HepG2 (cell line): ENCODE data around the gene ABHD15. TPM values are rescaled to one million over a fixed set of nuclear protein-coding genes. Genes with fewer than 3 reads are reported as not detected.

Experiments used
- ATF7 ChIP-seq, 2 experiments: fragments of 450-650 bp in 1 of 2; sonication (generic) in 1 of 2; formaldehyde crosslinking in 1 of 2; IDR thresholded peaks; 2 replicates each; pipeline versions ENCODE4 v1.4.0 to v1.6.1; 2016 to 2020; ENCODE audit warnings: antibody characterized with exemption in 1 of 2, mild to moderate bottlenecking in 1 of 2, missing genetic modification reagents in 1 of 2
- BRCA1 ChIP-seq: sonication (generic); formaldehyde crosslinking; IDR thresholded peaks from 2 replicates; pipeline ENCODE4 v1.4.0; 2020; ENCODE audit warnings: missing genetic modification reagents
- CBX2 ChIP-seq, 2 experiments: fragments of 200-600 bp in 1 of 2; sonication (generic); formaldehyde crosslinking in 1 of 2; IDR thresholded peaks; 2 replicates each; pipeline versions ENCODE4 v1.7.0 to v1.8.1; 2018 to 2022; ENCODE audit warnings: low read depth in 2 of 2, low read length in 1 of 2, mild to moderate bottlenecking in 1 of 2, missing genetic modification reagents in 1 of 2
- DR1 ChIP-seq: sonication (generic); formaldehyde crosslinking; IDR thresholded peaks from 2 replicates; pipeline ENCODE4 v1.8.0; 2021; ENCODE audit warnings: mild to moderate bottlenecking, missing genetic modification reagents, inconsistent platforms
- FOXA1 ChIP-seq, 2 experiments: fragments of 450-650 bp in 1 of 2; sonication (generic) in 1 of 2; formaldehyde crosslinking in 1 of 2; IDR thresholded peaks; 2 replicates each; pipeline versions ENCODE4 v1.4.0 to v1.6.1; 2016 to 2020; ENCODE audit warnings: missing genetic modification reagents in 1 of 2
- FOXJ3 ChIP-seq: sonication (generic); formaldehyde crosslinking; IDR thresholded peaks from 2 replicates; pipeline ENCODE4 v1.4.0; 2020; ENCODE audit warnings: missing genetic modification reagents, mild to moderate bottlenecking, borderline replicate concordance
- KAT7 ChIP-seq: IDR thresholded peaks from 2 replicates; pipeline ENCODE4 v1.6.1; 2018; ENCODE audit warnings: borderline replicate concordance, missing compliant biosample characterization
- KAT8 ChIP-seq: IDR thresholded peaks from 2 replicates; pipeline ENCODE4 v1.6.1; 2016; ENCODE audit warnings: missing genetic modification reagents, missing compliant biosample characterization
- MIER2 ChIP-seq: IDR thresholded peaks from 2 replicates; pipeline ENCODE4 v1.6.1; 2016; ENCODE audit warnings: missing biosample characterization, missing genetic modification reagents
- MIXL1 ChIP-seq: IDR thresholded peaks from 2 replicates; pipeline ENCODE4 v1.6.1; 2016
- MTA1 ChIP-seq: sonication (generic); formaldehyde crosslinking; IDR thresholded peaks from 2 replicates; pipeline ENCODE4 v1.4.0; 2020; ENCODE audit warnings: missing genetic modification reagents, mild to moderate bottlenecking, borderline replicate concordance
- SP4 ChIP-seq: sonication (generic); formaldehyde crosslinking; IDR thresholded peaks from 2 replicates; pipeline ENCODE4 v1.8.1; 2023; ENCODE audit warnings: mild to moderate bottlenecking, missing genetic modification reagents
- SUZ12 ChIP-seq: fragments of 150-350 bp; IDR thresholded peaks from 2 replicates; pipeline ENCODE4 v1.6.1; 2014; ENCODE audit warnings: low read depth, low read length
- ZKSCAN8 ChIP-seq: IDR thresholded peaks from 2 replicates; pipeline ENCODE4 v1.6.1; 2016; ENCODE audit warnings: borderline replicate concordance, missing genetic modification reagents, missing compliant biosample characterization
- ZNF331 ChIP-seq: sonication (generic); formaldehyde crosslinking; IDR thresholded peaks from 2 replicates; pipeline ENCODE4 v1.4.0; 2020; ENCODE audit warnings: missing genetic modification reagents
- ZNF367 ChIP-seq: sonication (generic); formaldehyde crosslinking; IDR thresholded peaks from 2 replicates; pipeline ENCODE4 v1.4.0; 2020; ENCODE audit warnings: missing genetic modification reagents, borderline replicate concordance
- polyA plus RNA-seq, 8 experiments: library from polyadenylated mRNA; depleted of rRNA in 3 of 8; stranded (reverse) in 7 of 8; unstranded in 1 of 8; fragments of >200 nt; fragmentation: Illumina TruSeq in 4 of 8; extraction: Trizol in 4 of 8; gene quantifications; 2 replicates each; pipeline versions ENCODE4 v1.2.1 to v1.2.3, GENCODE V29; 2011 to 2016; ENCODE audit warnings: low read depth in 4 of 8, missing spikeins in 1 of 8, mixed read lengths in 1 of 8; ENCODE audit not compliant: insufficient read depth in 1 of 8
- total RNA-seq, 5 experiments: library from RNA; depleted of rRNA; stranded (reverse); fragments of >200 nt; fragmentation: Illumina TruSeq; extraction: Trizol; gene quantifications; 2 replicates each; pipeline ENCODE4 v1.2.3, GENCODE V29; 2016; ENCODE audit warnings: low read depth in 1 of 5
- TF ChIP-seq, protein P1 (sequence below): IDR thresholded peaks from 2 replicates; pipeline ENCODE4 v1.4.0; 2020; ENCODE audit warnings: mild to moderate bottlenecking, missing genetic modification reagents
- TF ChIP-seq, protein P2 (sequence below): sonication (generic); formaldehyde crosslinking; IDR thresholded peaks from 2 replicates; pipeline ENCODE4 v1.5.0; 2020; ENCODE audit warnings: missing genetic modification reagents
- TF ChIP-seq, protein P3 (sequence below): sonication (generic); formaldehyde crosslinking; IDR thresholded peaks from 2 replicates; pipeline ENCODE4 v1.5.0; 2020; ENCODE audit warnings: mild to moderate bottlenecking, missing genetic modification reagents, borderline replicate concordance
- TF ChIP-seq, protein P4 (sequence below): IDR thresholded peaks from 2 replicates; pipeline ENCODE4 v1.6.1; 2012; ENCODE audit warnings: inconsistent platforms

The ABHD15 gene
- total and polyA plus RNA-seq, 2 of the 13 experiments (the other 11 are each of a cell fraction or from before 2014, with no cell fraction given) = 2.4 to 7.7 TPM

DNA sequence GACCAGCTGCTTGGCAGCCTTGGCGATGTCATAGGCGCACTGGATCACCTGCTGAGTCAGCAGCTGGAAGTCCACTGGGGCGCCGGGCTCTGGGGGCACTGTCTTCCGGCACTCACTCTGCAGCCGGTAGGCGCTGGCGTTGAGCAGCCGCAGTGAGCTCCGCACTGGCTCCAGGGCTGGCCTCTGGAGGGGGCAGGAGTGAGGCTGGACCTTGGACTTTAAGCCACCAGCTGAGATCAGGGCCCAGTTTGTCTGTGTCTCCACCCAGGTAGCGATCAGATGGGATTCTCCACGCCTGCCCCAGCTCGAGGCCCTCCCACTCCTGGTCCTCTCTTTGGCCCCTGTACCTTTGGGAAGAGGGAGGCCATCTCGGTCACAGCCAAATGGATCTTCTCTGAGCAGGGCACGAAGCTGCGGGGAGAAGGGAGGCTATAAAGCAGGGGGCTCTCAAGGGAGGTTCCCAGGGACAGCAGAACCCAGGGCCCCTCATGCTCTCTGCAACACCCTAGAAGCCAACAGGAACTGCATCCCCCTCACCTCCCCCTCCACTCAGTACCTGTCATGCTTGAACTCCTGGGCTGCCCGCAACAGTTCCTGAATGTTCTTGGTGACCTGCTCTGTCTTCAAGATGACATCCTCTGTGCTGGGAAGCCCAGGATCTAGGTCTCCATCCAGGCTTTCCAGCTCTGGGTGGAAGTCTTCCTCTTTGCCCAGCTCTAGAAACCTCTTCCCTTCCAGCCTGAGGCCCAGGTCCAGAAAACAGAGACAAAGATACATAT lies 8.1 kb upstream of the ABHD15 start (continued):
- TF ChIP-seq, protein P1, sequence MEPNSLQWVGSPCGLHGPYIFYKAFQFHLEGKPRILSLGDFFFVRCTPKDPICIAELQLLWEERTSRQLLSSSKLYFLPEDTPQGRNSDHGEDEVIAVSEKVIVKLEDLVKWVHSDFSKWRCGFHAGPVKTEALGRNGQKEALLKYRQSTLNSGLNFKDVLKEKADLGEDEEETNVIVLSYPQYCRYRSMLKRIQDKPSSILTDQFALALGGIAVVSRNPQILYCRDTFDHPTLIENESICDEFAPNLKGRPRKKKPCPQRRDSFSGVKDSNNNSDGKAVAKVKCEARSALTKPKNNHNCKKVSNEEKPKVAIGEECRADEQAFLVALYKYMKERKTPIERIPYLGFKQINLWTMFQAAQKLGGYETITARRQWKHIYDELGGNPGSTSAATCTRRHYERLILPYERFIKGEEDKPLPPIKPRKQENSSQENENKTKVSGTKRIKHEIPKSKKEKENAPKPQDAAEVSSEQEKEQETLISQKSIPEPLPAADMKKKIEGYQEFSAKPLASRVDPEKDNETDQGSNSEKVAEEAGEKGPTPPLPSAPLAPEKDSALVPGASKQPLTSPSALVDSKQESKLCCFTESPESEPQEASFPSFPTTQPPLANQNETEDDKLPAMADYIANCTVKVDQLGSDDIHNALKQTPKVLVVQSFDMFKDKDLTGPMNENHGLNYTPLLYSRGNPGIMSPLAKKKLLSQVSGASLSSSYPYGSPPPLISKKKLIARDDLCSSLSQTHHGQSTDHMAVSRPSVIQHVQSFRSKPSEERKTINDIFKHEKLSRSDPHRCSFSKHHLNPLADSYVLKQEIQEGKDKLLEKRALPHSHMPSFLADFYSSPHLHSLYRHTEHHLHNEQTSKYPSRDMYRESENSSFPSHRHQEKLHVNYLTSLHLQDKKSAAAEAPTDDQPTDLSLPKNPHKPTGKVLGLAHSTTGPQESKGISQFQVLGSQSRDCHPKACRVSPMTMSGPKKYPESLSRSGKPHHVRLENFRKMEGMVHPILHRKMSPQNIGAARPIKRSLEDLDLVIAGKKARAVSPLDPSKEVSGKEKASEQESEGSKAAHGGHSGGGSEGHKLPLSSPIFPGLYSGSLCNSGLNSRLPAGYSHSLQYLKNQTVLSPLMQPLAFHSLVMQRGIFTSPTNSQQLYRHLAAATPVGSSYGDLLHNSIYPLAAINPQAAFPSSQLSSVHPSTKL (CRISPR knock-in tag) = peak; percentile 77
- peak; percentile 47; the same call in 1 of the 2 replicates for TF ChIP-seq KAT7 (CRISPR knock-in tag)
- TF ChIP-seq KAT8 (CRISPR knock-in tag) = peak; percentile 73
- TF ChIP-seq ZKSCAN8 (CRISPR knock-in tag) = no peak
- no peak for TF ChIP-seq ZNF367 (CRISPR knock-in tag)
- TF ChIP-seq, protein P2, sequence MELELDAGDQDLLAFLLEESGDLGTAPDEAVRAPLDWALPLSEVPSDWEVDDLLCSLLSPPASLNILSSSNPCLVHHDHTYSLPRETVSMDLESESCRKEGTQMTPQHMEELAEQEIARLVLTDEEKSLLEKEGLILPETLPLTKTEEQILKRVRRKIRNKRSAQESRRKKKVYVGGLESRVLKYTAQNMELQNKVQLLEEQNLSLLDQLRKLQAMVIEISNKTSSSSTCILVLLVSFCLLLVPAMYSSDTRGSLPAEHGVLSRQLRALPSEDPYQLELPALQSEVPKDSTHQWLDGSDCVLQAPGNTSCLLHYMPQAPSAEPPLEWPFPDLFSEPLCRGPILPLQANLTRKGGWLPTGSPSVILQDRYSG (CRISPR knock-in tag) = no peak
- TF ChIP-seq FOXJ3 (CRISPR knock-in tag) = no peak
- TF ChIP-seq MTA1 (CRISPR knock-in tag) = 0 out of 2 replicates have a peak, but pooled peaks have one; percentile 83
- TF ChIP-seq FOXA1 (IDR thresholded peaks at IDR 0.05) = no peak
- no peak for TF ChIP-seq FOXA1 (CRISPR knock-in tag; IDR thresholded peaks at IDR 0.05)
- TF ChIP-seq BRCA1 (CRISPR knock-in tag) = no peak
- TF ChIP-seq SUZ12 = no peak
- TF ChIP-seq ATF7 (IDR thresholded peaks at IDR 0.05) = no peak
- TF ChIP-seq ATF7 (CRISPR knock-in tag; IDR thresholded peaks at IDR 0.05) = peak; percentile 82
- TF ChIP-seq, protein P3, sequence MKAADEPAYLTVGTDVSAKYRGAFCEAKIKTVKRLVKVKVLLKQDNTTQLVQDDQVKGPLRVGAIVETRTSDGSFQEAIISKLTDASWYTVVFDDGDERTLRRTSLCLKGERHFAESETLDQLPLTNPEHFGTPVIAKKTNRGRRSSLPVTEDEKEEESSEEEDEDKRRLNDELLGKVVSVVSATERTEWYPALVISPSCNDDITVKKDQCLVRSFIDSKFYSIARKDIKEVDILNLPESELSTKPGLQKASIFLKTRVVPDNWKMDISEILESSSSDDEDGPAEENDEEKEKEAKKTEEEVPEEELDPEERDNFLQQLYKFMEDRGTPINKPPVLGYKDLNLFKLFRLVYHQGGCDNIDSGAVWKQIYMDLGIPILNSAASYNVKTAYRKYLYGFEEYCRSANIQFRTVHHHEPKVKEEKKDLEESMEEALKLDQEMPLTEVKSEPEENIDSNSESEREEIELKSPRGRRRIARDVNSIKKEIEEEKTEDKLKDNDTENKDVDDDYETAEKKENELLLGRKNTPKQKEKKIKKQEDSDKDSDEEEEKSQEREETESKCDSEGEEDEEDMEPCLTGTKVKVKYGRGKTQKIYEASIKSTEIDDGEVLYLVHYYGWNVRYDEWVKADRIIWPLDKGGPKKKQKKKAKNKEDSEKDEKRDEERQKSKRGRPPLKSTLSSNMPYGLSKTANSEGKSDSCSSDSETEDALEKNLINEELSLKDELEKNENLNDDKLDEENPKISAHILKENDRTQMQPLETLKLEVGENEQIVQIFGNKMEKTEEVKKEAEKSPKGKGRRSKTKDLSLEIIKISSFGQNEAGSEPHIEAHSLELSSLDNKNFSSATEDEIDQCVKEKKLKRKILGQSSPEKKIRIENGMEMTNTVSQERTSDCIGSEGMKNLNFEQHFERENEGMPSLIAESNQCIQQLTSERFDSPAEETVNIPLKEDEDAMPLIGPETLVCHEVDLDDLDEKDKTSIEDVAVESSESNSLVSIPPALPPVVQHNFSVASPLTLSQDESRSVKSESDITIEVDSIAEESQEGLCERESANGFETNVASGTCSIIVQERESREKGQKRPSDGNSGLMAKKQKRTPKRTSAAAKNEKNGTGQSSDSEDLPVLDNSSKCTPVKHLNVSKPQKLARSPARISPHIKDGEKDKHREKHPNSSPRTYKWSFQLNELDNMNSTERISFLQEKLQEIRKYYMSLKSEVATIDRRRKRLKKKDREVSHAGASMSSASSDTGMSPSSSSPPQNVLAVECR = peak; percentile 92
- TF ChIP-seq, protein P4, sequence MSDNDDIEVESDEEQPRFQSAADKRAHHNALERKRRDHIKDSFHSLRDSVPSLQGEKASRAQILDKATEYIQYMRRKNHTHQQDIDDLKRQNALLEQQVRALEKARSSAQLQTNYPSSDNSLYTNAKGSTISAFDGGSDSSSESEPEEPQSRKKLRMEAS = peak; percentile 75
- TF ChIP-seq MIXL1 = peak; percentile 81
- TF ChIP-seq MIER2 = no peak
- TF ChIP-seq DR1 (CRISPR knock-in tag) = no peak
- TF ChIP-seq SP4 = no peak
- TF ChIP-seq CBX2 (IDR thresholded peaks at IDR 0.05; ENCODE audit: low read depth, low read length) = no peak
- TF ChIP-seq CBX2 (CRISPR knock-in tag; IDR thresholded peaks at IDR 0.05; ENCODE audit: low read depth) = no peak
- TF ChIP-seq ZNF331 (CRISPR knock-in tag) = no peak; the same call in 1 of the 2 replicates
